Breast epithelium (tissue), 3 donors: ENCODE measurements around the gene PRPF19.

ENCODE experiments used
- CTCF ChIP-seq, 3 donors: fragments of 450-650 bp; IDR thresholded peaks; one replicate each; pipeline ENCODE4 v1.5.1; 2016 to 2017; ENCODE audit warnings: antibody characterized with exemption in 3 of 3, mild to moderate bottlenecking in 3 of 3, moderate library complexity in 3 of 3
- POLR2A ChIP-seq: fragments of 450-650 bp; IDR thresholded peaks from one replicate; pipeline ENCODE4 v1.6.1; 2016; ENCODE audit warnings: antibody characterized with exemption, mild to moderate bottlenecking, moderate library complexity

- no peak for TF ChIP-seq CTCF (IDR thresholded peaks at IDR 0.05)
- TF ChIP-seq POLR2A: no peak
Measured at GRCh38 chr11:60950024-60950423, 43.6 kb upstream of the PRPF19 start.
